ENCODE results near the gene LYRM2. TPM values are rescaled to one million over a fixed set of nuclear protein-coding genes. Genes with fewer than 3 reads are reported as not detected.

LYRM2 gene
- total RNA-seq, 4 donors from 2014 or later: 10.3 to 24.8 (median 11.5) TPM

- DNase-seq: no peak
- H3K36me3 ChIP-seq: peaks cover 0 to 3% (median 0%) of the 10 kb centered on the region in 3 donors
- no peak overlapping the region for H3K4me3 ChIP-seq
- TF ChIP-seq CTCF (IDR thresholded peaks at IDR 0.05) (no peak), POLR2A (IDR thresholded peaks at IDR 0.05) (no peak)
- no peaks in the 10 kb centered on the region for H3K9me3 ChIP-seq
- no peaks in the 10 kb centered on the region for H3K27me3 ChIP-seq
- no peaks in the 10 kb centered on the region for H3K4me1 ChIP-seq
- H3K27ac ChIP-seq: no peak overlapping the region
These were observed 8.1 kb downstream of the LYRM2 start for GRCh38 chr6:89630488-89630887.

GRCh38 chr6:89623749-89624148 lies 14.8 kb downstream of the LYRM2 start:
- no peak for TF ChIP-seq POLR2A (IDR thresholded peaks at IDR 0.05)
- H3K27ac ChIP-seq: no peak overlapping the region
- no peaks in the 10 kb centered on the region for H3K9me3 ChIP-seq
- DNase-seq: no peak
- H3K27me3 ChIP-seq: no peaks in the 10 kb centered on the region
- no peaks in the 10 kb centered on the region for H3K36me3 ChIP-seq
- no peaks in the 10 kb centered on the region for H3K4me1 ChIP-seq
- H3K4me3 ChIP-seq: no peak overlapping the region

GRCh38 chr6:89619567-89619966 lies 19.0 kb downstream of the LYRM2 start:
- Histone ChIP-seq H3K4me3 (no peak overlapping the region), H3K27me3 (no peaks in the 10 kb centered on the region), H3K9me3 (no peaks in the 10 kb centered on the region), H3K4me1 (no peaks in the 10 kb centered on the region), H3K27ac (no peak overlapping the region), H3K36me3 (no peaks in the 10 kb centered on the region)
- no peak for DNase-seq
- TF ChIP-seq CTCF (IDR thresholded peaks at IDR 0.05) (no peak), POLR2A (IDR thresholded peaks at IDR 0.05) (no peak)

- no peak overlapping the region for H3K27ac ChIP-seq
- H3K27me3 ChIP-seq: no peaks in the 10 kb centered on the region
- DNase-seq: no peak
- no peaks in the 10 kb centered on the region for H3K4me1 ChIP-seq
- H3K4me3 ChIP-seq: no peak overlapping the region
- H3K9me3 ChIP-seq: no peaks in the 10 kb centered on the region
- TF ChIP-seq CTCF (IDR thresholded peaks at IDR 0.05) (no peak), POLR2A (IDR thresholded peaks at IDR 0.05) (no peak)
- H3K36me3 ChIP-seq: no peaks in the 10 kb centered on the region
These were observed 20.5 kb downstream of the LYRM2 start for GRCh38 chr6:89618026-89618425.

- H3K36me3 ChIP-seq: no peaks in the 10 kb centered on the region
- no peak for DNase-seq
These were observed 22.0 kb downstream of the LYRM2 start for GRCh38 chr6:89616531-89616930.

GRCh38 chr6:89615882-89616281 lies 22.7 kb downstream of the LYRM2 start:
- DNase-seq: no peak
- H3K9me3 ChIP-seq: no peaks in the 10 kb centered on the region
- H3K27me3 ChIP-seq: no peaks in the 10 kb centered on the region
- TF ChIP-seq CTCF (IDR thresholded peaks at IDR 0.05) (no peak), POLR2A (IDR thresholded peaks at IDR 0.05) (no peak)
- no peaks in the 10 kb centered on the region for H3K36me3 ChIP-seq
- H3K27ac ChIP-seq: no peak overlapping the region
- H3K4me3 ChIP-seq: no peak overlapping the region
- H3K4me1 ChIP-seq: no peaks in the 10 kb centered on the region

More at GRCh38 chr6:89616531-89616930, 22.0 kb downstream of the LYRM2 start:
- TF ChIP-seq CTCF (IDR thresholded peaks at IDR 0.05) (no peak), POLR2A (IDR thresholded peaks at IDR 0.05) (no peak)
- Histone ChIP-seq H3K9me3 (no peaks in the 10 kb centered on the region), H3K4me1 (no peaks in the 10 kb centered on the region), H3K27ac (no peak overlapping the region), H3K27me3 (no peaks in the 10 kb centered on the region), H3K4me3 (no peak overlapping the region)
